K562 treated with DMSO at 1 percent for 24 hours (cell line): Measurements from ENCODE around the gene TMEM82. TPM values are rescaled to one million over a fixed set of nuclear protein-coding genes. Genes with fewer than 3 reads are reported as not detected.

Experiments
- total RNA-seq: library from RNA; unstranded; fragments of 300-600 nt; gene quantifications from 2 replicates; pipeline ENCODE4 v1.2.3, GENCODE V29; 2022; ENCODE audit warnings: low read depth; ENCODE audit not compliant: insufficient read depth

Gene TMEM82
- not detected in 2 replicates for total RNA-seq

GRCh38 chr1:15742339-15742801, at the start of gene TMEM82:
Gene TMEM82 (plus strand): TSS chr1:15742499. CDS start chr1:15742560, 61 bp downstream.

GRCh38 chr1:15736038-15736891, 6.0 kb upstream of the TMEM82 start, which contains the start of gene SLC25A34:
Gene SLC25A34 (plus strand): TSS chr1:15736258. CDS start chr1:15736486, 228 bp downstream.

GRCh38 chr1:15758343-15758931, 16.1 kb downstream of the TMEM82 start, which contains the start of gene FBLIM1:
Gene FBLIM1 (plus strand): TSS chr1:15758795. CDS start chr1:15764984, 6,189 bp downstream.

Other genes with a start within 250 kb of the TMEM82 start
- gene CASP9, start 218.3 kb upstream of the TMEM82 start, total RNA-seq, result 43.0 and 50.4 TPM in 2 replicates
- gene DNAJC16, start 215.7 kb upstream of the TMEM82 start, total RNA-seq, result 5.1 and 5.2 TPM in 2 replicates
- not detected in 2 replicates for gene AGMAT, start 157.4 kb upstream of the TMEM82 start, total RNA-seq
- 10.9 and 11.0 TPM in 2 replicates for gene DDI2, start 125.0 kb upstream of the TMEM82 start, total RNA-seq
- gene PLEKHM2, start 58.2 kb upstream of the TMEM82 start, total RNA-seq, result 100 and 109 TPM in 2 replicates
- gene SLC25A34, start 6.2 kb upstream of the TMEM82 start, total RNA-seq, result 1.3 and 2.9 TPM in 2 replicates
- gene FBLIM1, start 16.3 kb downstream of the TMEM82 start, total RNA-seq, result 0.35 TPM in 1 of 2 replicates, not detected in the other
- 2.0 and 2.5 TPM in 2 replicates for gene UQCRHL, start 65.2 kb downstream of the TMEM82 start, total RNA-seq
- gene SPEN, start 105.2 kb downstream of the TMEM82 start, total RNA-seq, result 37.1 and 44.8 TPM in 2 replicates
- gene ZBTB17, start 233.6 kb downstream of the TMEM82 start, total RNA-seq, result 50.5 and 51.9 TPM in 2 replicates